CD4-positive, alpha-beta T cell treated with Interleukin-2 at 100 ng/mL for 4 hours (primary cell): ENCODE data around the gene TRABD.

ENCODE experiments used
- DNase-seq: peaks from one replicate; pipeline ENCODE4 v3.0.0-alpha.2; 2020; ENCODE audit warnings: low spot score

Gene TRABD

GRCh38 chr22:50186761-50187523 lies 1.2 kb downstream of the TRABD start:
- DNase-seq: peak; percentile 29

- no peak for DNase-seq
Observed at GRCh38 chr22:50188356-50188755, 2.6 kb downstream of the TRABD start.

GRCh38 chr22:50189184-50189848 lies 3.6 kb downstream of the TRABD start:
- DNase-seq: no peak

DNA sequence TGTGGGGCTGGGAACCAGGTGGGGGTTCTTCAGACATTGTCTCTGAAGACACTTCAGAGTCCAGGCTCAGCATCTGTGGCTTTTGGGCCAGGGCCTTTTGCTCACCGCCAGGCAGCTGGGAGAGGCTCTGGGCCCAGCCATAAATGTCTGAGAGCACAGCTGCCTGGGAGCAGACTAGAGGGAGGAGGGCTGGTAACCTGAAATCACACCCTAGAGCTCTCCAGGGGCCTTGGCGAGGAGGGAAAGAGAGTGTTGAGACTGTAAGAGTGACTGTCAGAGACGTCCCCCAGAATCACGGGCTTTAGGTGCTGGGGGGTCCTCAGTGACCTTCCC lies 4.1 kb downstream of the TRABD start:
- no peak for DNase-seq

DNA sequence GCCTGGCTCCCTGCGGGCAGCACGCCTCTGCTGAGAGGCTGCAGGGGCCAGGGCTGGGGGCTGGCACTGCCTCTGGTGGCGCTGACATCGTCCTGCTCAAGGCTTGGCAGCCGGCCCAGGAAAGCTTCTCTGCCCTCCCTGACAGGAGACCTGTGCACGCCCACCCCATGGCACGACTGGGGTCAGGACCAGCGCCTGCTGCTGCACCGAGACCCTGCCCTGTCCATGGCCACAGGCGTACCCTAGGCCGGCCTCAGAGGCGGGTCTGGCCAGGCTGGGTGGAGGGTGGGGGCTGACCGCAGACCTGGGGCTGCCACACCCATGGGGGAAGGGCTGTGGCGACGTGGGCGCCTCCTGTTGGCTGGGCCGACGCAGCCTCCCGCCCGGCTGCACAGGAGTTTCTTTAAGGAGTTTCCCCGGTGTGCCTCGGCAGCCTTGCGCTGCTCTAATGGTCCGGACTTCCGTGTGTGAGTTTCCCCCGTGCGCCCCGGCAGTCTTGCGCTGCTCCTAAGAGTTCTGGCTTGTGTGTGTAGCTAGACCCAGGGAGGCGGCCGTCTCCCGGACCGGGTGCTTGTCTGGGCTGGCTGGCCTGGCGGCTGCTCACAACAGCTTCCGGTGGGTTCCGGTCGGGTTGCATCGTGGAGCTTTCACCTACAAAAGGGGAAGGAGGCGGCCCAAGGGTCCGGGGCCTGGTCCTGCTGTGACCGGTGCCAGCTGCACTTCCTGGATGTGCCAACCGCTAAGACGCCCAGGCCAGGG lies 4.6 kb downstream of the TRABD start:
- peak; percentile 84 for DNase-seq

GRCh38 chr22:50190941-50191741 lies 5.4 kb downstream of the TRABD start:
- DNase-seq: peak; percentile 86

- peak; percentile 54 for DNase-seq
Observed at GRCh38 chr22:50192436-50193204, 6.9 kb downstream of the TRABD start.

DNA sequence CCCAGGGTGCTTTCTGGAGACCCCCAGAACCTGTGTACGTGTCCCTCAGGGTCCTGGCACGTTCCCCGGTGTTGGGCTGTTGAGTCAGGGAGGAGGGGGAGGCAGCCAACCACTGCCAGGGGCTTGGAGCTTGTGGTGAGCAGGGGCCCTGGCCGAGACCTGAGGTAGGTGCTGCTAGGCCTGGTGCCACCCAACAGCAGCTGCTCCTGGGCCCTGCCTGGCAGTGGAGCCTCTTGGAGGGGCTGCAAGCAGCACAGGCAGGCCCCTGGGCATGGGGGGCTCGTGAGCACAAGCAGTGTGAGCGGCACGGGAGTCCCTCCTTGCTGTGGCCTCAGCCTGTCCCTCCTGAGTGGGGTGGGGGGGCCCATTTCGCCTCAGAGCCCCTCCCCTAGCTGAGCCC lies 7.9 kb downstream of the TRABD start:
- DNase-seq: no peak

DNA sequence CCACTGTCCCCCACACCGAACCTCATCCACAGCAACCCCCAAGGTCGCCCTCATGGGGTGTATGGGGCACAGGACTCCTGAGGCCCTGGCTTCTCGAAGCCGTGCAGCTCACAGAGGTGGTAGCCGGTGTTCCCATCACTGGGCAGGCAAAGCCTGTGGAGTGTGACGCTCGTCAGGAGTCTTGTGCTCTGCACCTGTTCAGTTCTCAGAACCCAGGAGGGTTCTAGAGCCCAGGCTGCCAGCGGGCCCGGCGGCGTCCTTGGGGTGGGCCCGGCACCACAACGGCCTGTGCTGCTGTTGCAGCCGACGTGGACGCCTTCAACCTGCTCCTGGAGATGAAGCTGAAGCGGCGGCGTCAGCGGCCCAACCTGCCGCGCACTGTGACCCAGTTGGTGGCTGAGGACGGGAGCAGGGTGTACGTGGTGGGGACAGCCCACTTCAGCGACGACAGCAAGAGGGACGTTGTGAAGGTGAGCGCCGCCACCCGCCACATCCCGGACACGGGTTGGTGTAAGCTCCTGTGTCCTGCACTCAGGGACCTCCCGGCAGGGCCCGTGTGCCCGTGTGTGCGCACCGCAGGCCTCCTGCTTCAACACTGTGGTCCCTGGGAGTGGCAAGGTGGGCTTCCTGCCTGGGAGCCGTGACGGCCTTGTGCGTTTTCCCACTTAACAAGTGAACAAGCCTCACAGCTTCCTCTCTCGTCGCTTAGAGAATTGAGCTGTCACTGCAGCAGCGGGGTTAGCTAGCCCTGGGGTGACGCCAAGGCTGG lies 8.5 kb downstream of the TRABD start:
- no peak for DNase-seq

- DNase-seq: no peak
Observed at GRCh38 chr22:50196256-50196655, 10.5 kb downstream of the TRABD start.

DNA sequence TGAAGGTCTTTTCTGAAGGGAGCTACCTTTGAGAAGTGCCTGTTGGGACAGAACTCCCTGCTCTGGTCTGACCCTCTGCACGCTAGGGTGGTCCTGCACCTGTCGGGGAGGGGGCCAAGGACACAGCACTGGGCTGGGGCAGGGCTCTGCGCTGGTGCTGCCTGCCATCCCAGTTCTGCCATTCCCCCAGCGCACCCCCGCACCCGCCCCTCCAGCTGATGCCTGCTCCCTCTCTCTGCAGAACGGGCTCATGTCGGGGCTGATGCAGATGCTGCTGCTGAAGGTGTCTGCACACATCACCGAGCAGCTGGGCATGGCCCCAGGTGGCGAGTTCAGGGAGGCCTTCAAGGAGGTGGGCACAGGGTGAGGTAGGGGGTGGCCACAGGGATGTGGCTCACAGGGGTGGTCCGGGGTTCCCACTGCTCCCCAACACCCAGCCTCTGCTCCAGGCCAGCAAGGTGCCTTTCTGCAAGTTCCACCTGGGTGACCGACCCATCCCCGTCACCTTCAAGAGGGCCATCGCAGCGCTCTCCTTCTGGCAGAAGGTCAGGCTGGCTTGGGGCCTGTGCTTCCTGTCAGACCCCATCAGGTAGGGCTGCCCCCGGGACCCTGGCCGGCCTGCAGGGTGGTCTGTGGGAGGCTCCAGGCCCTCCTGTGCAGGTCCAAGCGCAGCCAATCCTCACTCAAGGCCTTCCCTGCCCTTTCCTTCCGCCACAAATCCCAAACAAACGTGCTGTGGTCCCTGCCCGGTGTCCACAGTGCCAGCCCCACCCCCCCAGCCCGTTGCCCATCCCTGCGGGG lies 11.5 kb downstream of the TRABD start:
- DNase-seq: no peak

- no peak for DNase-seq
Observed at GRCh38 chr22:50197856-50198623, 12.3 kb downstream of the TRABD start.

GRCh38 chr22:50198624-50199017 lies 12.9 kb downstream of the TRABD start:
- no peak for DNase-seq

GRCh38 chr22:50199251-50199721 lies 13.6 kb downstream of the TRABD start:
- DNase-seq: no peak

- DNase-seq: no peak
Observed at GRCh38 chr22:50199829-50200460, 14.2 kb downstream of the TRABD start.

GRCh38 chr22:50200461-50201190 lies 14.9 kb downstream of the TRABD start, which contains the start of gene SELENOO:
Gene SELENOO (plus strand): TSS chr22:50201011. CDS start chr22:50201037, 26 bp downstream.
- peak; percentile 91 for DNase-seq
